ENCODE results near the gene SHROOM2. TPM values are rescaled to one million over a fixed set of nuclear protein-coding genes. Genes with fewer than 3 reads are reported as not detected.
A peak's percentile ranks its signal among the peaks of the same experiment; 100 is the strongest.

Gene SHROOM2
- total RNA-seq, 4 donors from 2014 or later = 7.8 to 13.2 (median 11.2) TPM

DNA sequence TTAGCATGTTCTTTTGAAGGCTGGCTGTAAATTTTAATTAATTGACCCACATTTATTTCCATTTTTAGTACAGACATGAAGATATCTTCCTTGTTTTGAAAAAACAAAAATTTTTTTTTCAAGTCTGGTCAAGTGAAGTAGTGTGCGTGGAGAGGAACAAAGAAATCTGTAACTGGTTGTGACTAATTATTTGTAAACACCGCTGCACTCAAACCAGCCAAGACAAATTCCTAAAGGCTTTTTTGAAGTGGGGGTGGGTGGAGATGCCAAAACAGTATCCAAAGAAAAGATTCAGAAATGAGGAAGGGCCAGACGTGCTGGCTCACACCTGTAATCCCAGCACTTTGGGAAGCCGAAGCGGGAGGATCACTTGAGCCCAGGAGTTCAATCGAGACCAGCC is 88.3 kb downstream of the SHROOM2 start:
- H3K27me3 ChIP-seq = no peaks in the 10 kb centered on the region
- intact Hi-C loops (cut with DNase I) = no loop called here
- 31 to 57% methylated on average over 6 of the region's 6 CpGs for WGBS, 2 donors
- TF ChIP-seq, protein P1, sequence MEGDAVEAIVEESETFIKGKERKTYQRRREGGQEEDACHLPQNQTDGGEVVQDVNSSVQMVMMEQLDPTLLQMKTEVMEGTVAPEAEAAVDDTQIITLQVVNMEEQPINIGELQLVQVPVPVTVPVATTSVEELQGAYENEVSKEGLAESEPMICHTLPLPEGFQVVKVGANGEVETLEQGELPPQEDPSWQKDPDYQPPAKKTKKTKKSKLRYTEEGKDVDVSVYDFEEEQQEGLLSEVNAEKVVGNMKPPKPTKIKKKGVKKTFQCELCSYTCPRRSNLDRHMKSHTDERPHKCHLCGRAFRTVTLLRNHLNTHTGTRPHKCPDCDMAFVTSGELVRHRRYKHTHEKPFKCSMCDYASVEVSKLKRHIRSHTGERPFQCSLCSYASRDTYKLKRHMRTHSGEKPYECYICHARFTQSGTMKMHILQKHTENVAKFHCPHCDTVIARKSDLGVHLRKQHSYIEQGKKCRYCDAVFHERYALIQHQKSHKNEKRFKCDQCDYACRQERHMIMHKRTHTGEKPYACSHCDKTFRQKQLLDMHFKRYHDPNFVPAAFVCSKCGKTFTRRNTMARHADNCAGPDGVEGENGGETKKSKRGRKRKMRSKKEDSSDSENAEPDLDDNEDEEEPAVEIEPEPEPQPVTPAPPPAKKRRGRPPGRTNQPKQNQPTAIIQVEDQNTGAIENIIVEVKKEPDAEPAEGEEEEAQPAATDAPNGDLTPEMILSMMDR (IDR thresholded peaks at IDR 0.05) = no peak
- TF ChIP-seq POLR2A (IDR thresholded peaks at IDR 0.05) = no peak
- H3K27ac ChIP-seq = peak overlapping the region in 1 of 4 donors; percentile 36
- H3K36me3 ChIP-seq = no peaks in the 10 kb centered on the region
- DNase-seq = no peak
- no peak overlapping the region for H3K4me3 ChIP-seq
- peaks cover 0 to 17% (median 0%) of the 10 kb centered on the region in 3 donors for H3K4me1 ChIP-seq
- no peaks in the 10 kb centered on the region for H3K9me3 ChIP-seq

DNA sequence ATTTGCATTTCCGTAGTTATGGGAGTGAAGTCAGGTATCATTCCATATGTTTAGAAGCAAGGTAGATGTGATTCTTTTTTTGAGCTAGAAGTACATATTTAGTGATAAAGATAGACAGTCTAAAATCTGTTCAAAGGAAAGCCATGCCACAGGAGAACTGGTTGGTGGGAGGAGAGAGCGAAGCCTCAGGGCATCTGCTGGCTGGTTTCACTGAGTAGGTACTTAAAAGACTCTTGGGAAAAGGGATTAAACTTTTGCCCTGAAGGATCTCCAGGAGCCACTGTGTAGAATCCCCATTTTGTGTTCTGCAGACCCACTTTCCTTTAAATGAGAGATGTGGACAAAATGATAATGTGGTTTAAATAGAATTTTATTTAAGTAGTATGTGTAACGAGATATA is 89.6 kb downstream of the SHROOM2 start:
- Histone ChIP-seq H3K9me3 (no peaks in the 10 kb centered on the region), H3K36me3 (no peaks in the 10 kb centered on the region), H3K27ac (no peak overlapping the region), H3K4me1 (peaks cover 0 to 17% (median 0%) of the 10 kb centered on the region in 3 donors), H3K4me3 (no peak overlapping the region), H3K27me3 (no peaks in the 10 kb centered on the region)
- 77 to 87% methylated on average over 3 of the region's 3 CpGs for WGBS, 2 donors
- intact Hi-C loops (cut with DNase I) = no loop called here
- no peak for DNase-seq
- TF ChIP-seq POLR2A (IDR thresholded peaks at IDR 0.05) = no peak

DNA sequence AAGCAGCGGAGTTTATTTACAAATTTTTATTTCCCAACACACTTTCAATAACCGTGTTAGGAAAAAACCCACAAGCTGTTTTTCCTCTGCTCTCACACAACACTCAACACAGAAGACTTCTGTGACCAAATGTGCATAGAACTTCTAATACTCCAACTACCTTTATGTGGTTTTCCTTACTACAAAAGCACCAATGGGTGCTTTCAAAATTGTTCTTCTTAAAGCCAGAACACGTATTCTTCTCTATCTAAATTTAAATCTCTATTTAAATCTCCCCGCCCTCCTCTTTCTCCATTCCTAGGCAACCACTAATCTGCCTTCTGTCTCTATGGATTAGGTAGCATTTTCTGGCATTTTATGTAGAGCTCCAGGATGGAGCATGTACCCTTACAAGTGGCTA is 90.0 kb downstream of the SHROOM2 start:
- WGBS, 2 donors = 60 to 65% methylated on average over 4 of the region's 4 CpGs
- no peak for DNase-seq
- H3K27me3 ChIP-seq = no peaks in the 10 kb centered on the region
- no peak overlapping the region for H3K4me3 ChIP-seq
- intact Hi-C loops (cut with DNase I) = no loop called here
- peaks cover 0 to 17% (median 0%) of the 10 kb centered on the region in 3 donors for H3K4me1 ChIP-seq
- H3K9me3 ChIP-seq = no peaks in the 10 kb centered on the region
- H3K27ac ChIP-seq = no peak overlapping the region
- H3K36me3 ChIP-seq = no peaks in the 10 kb centered on the region
- TF ChIP-seq, protein P1 (IDR thresholded peaks at IDR 0.05) = no peak
- TF ChIP-seq POLR2A (IDR thresholded peaks at IDR 0.05) = no peak

DNA sequence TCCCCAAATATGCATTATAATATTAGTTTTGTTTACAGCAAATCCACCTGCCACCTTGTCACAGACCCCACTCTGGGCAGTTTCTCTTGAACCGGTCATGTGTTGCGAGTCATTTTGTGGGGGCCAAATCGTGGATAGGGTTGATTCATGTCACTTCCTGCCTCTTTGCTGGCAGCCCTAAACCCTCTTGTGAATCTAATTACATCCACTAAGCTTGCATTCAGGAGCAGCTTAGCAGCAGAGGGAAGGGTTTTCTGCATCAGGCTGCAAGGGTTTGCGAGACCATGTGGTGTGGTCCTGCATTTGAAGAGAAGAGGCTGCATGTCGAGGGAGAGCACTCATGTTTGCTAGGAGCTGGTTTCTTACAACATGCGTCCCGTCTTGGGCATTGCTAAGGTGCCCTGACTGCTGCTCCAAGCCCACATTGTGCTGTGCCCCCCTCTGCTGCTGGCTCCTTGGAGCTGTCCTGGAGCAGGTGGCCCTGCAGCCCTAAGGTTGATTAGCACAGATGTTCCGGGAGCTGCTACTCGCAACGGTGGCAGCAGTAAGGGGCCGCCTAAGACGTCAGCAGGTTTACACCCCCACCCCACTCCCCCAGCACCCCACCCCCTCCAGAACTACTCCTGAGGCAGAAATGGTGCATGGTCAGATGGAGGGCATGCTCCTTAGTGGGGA is 92.1 kb downstream of the SHROOM2 start:
- 42 to 47% methylated on average over 3 to 4 of the region's 12 CpGs for WGBS, 2 donors

DNA sequence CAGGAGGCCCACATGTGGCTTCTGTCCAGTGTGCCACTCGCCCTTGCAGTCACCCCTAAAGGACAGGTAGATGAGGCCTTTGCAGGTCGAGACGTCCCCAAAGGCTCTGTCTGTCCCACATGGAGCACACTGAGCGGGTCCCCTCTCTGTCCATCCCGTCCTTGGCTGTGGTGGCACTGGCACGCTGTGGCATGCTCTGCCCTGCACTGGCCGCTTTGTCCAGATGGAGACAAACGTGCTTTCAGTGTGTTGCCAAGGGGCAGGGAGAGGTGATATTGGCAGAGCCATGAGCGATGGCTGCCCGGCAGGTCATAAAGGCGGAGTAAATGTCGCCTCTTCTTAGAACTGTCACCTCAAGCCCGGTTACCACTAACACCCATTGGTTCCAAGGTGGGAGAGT is 94.0 kb downstream of the SHROOM2 start:
- Histone ChIP-seq H3K27ac (no peak overlapping the region), H3K4me1 (peaks cover 0 to 8% (median 0%) of the 10 kb centered on the region in 3 donors), H3K9me3 (no peaks in the 10 kb centered on the region), H3K27me3 (no peaks in the 10 kb centered on the region), H3K4me3 (no peak overlapping the region), H3K36me3 (no peaks in the 10 kb centered on the region)
- intact Hi-C loops (cut with DNase I) = no loop called here
- DNase-seq = no peak
- TF ChIP-seq, protein P1 (IDR thresholded peaks at IDR 0.05) = no peak
- no peak for TF ChIP-seq POLR2A (IDR thresholded peaks at IDR 0.05)
- WGBS, 2 donors = 66 to 100% methylated on average over 1 to 5 of the region's 13 CpGs

More for the DNA sequence above, 92.1 kb downstream of the SHROOM2 start:
- no peaks in the 10 kb centered on the region for H3K36me3 ChIP-seq
- TF ChIP-seq, protein P1 (IDR thresholded peaks at IDR 0.05) = no peak
- no peak for TF ChIP-seq POLR2A (IDR thresholded peaks at IDR 0.05)
- intact Hi-C loops (cut with DNase I) = no loop called here
- no peak overlapping the region for H3K4me3 ChIP-seq
- DNase-seq = no peak
- no peak overlapping the region for H3K27ac ChIP-seq
- peaks cover 0 to 18% (median 0%) of the 10 kb centered on the region in 3 donors for H3K4me1 ChIP-seq
- H3K9me3 ChIP-seq = no peaks in the 10 kb centered on the region
- no peaks in the 10 kb centered on the region for H3K27me3 ChIP-seq

Measured in esophagus squamous epithelium (tissue), 5 donors.